H1 (cell line): ENCODE measurements around the gene TMEM161B. TPM values are rescaled to one million over a fixed set of nuclear protein-coding genes. Genes with fewer than 3 reads are reported as not detected.

Experiments used
- CTCF ChIA-PET: fragments of 300-600 bp; sonication (Branson Sonifier 250); formaldehyde crosslinking; loops from one replicate; lab custom pipeline; 2021; ENCODE audit not compliant: partially characterized antibody; lab: Charles Lee
- POLR2A ChIA-PET: fragments of 300-600 bp; sonication (Branson Sonifier 250); formaldehyde crosslinking; loops from one replicate; lab custom pipeline; 2021; ENCODE audit warnings: inconsistent platforms; ENCODE audit not compliant: partially characterized antibody; lab: Charles Lee
- DNase-seq, 2 experiments: peaks; one replicate each; pipeline versions ENCODE4 v3.0.0 to v3.0.0-alpha.2; 2010 to 2022; ENCODE audit warnings: low spot score in 2 of 2, low read depth in 1 of 2, mixed read lengths in 1 of 2
- FAIRE-seq: peaks from 2 replicates; lab custom pipeline; 2011; peaks lifted over from hg19 to GRCh38; lab: Jason Lieb, UNC
- H2AFZ ChIP-seq: 2 replicates; pipeline ENCODE4 v1.8.1; 2012; ENCODE audit warnings: low read length, inconsistent platforms
- H2AK5ac ChIP-seq: 2 replicates; pipeline ENCODE4 v1.6.1; 2013; ENCODE audit warnings: low read depth, low read length
- H2BK120ac ChIP-seq: replicated peaks from 2 replicates; pipeline ENCODE3; 2013; ENCODE audit warnings: low read depth, low read length, inconsistent platforms
- H2BK12ac ChIP-seq: 2 replicates; pipeline ENCODE4 v1.6.1; 2013; ENCODE audit warnings: low read depth, low read length
- H2BK15ac ChIP-seq: 2 replicates; pipeline ENCODE4 v1.6.1; 2013; ENCODE audit warnings: low read length
- H2BK20ac ChIP-seq: 2 replicates; pipeline ENCODE4 v1.6.1; 2013; ENCODE audit warnings: low read length
- H2BK5ac ChIP-seq: 2 replicates; pipeline ENCODE4 v1.6.1; 2013; ENCODE audit warnings: low read depth, low read length
- H3K14ac ChIP-seq: 2 replicates; pipeline ENCODE4 v1.6.1; 2013; ENCODE audit warnings: inconsistent platforms; ENCODE audit not compliant: insufficient read length
- H3K18ac ChIP-seq: 2 replicates; pipeline ENCODE4 v1.6.1; 2013; ENCODE audit warnings: low read length; ENCODE audit errors: extremely low read depth
- H3K23ac ChIP-seq: 2 replicates; pipeline ENCODE4 v1.6.1; 2013; ENCODE audit warnings: inconsistent platforms; ENCODE audit not compliant: insufficient read length
- H3K23me2 ChIP-seq: 2 replicates; pipeline ENCODE4 v1.6.1; 2013; ENCODE audit warnings: low read depth, low read length
- H3K27ac ChIP-seq: 2 replicates; pipeline ENCODE4 v1.6.1; 2011; ENCODE audit warnings: low read depth, low read length, inconsistent platforms
- H3K27me3 ChIP-seq, 4 experiments: replicated peaks in 1 of 4; 1 replicate in 1 of 4; 2 replicates in 3 of 4; pipeline versions ENCODE4 v1.6.1 to v1.8.1; 2011 to 2013; ENCODE audit warnings: low read length in 3 of 4, mild to moderate bottlenecking in 3 of 4, inconsistent platforms in 2 of 4, mixed read lengths in 2 of 4, moderate library complexity in 1 of 4; ENCODE audit not compliant: control insufficient read depth in 3 of 4, insufficient read depth in 3 of 4; ENCODE audit errors: extremely low read depth in 1 of 4
- H3K36me3 ChIP-seq, 4 experiments: 2 replicates each; pipeline versions ENCODE4 v1.6.1 to v1.8.1; 2011 to 2013; ENCODE audit warnings: mild to moderate bottlenecking in 4 of 4, low read length in 3 of 4, moderate library complexity in 2 of 4, control low read depth in 1 of 4, inconsistent platforms in 1 of 4; ENCODE audit not compliant: insufficient read depth in 4 of 4, control insufficient read depth in 2 of 4
- H3K4ac ChIP-seq: replicated peaks from 2 replicates; pipeline ENCODE3; 2013; ENCODE audit warnings: low read length, low read depth, mixed read lengths, inconsistent platforms; ENCODE audit not compliant: insufficient read length
- H3K4me1 ChIP-seq, 4 experiments: replicated peaks in 1 of 4; 1 replicate in 1 of 4; 2 replicates in 3 of 4; pipeline versions ENCODE4 v1.6.1 to v1.8.1; 2011 to 2013; ENCODE audit warnings: low read length in 3 of 4, inconsistent platforms in 2 of 4, mixed read lengths in 1 of 4; ENCODE audit not compliant: insufficient read depth in 4 of 4, control insufficient read depth in 3 of 4
- H3K4me2 ChIP-seq, 2 experiments: 2 replicates each; pipeline versions ENCODE4 v1.6.1 to v1.8.1; 2011 to 2013; ENCODE audit warnings: low read depth in 2 of 2, low read length in 2 of 2, control low read depth in 1 of 2, inconsistent platforms in 1 of 2, mild to moderate bottlenecking in 1 of 2; ENCODE audit not compliant: insufficient read depth in 1 of 2
- H3K4me3 ChIP-seq, 4 experiments: fragments of 200-600, 300-600 bp in 1 of 4; sonication (generic), shearing (Covaris generic), sonication (Bioruptor Twin) in 1 of 4; 2 replicates each; pipeline versions ENCODE4 v1.5.1 to v1.8.1; 2011 to 2016; ENCODE audit warnings: low read length in 4 of 4, low read depth in 3 of 4, control low read depth in 2 of 4, inconsistent platforms in 2 of 4, mild to moderate bottlenecking in 2 of 4, mixed read lengths in 1 of 4, moderate library complexity in 1 of 4; ENCODE audit not compliant: insufficient read depth in 2 of 4; ENCODE audit errors: extremely low read depth in 1 of 4
- H3K56ac ChIP-seq: replicated peaks from 2 replicates; pipeline ENCODE3; 2013; ENCODE audit warnings: low read depth, mild to moderate bottlenecking, mixed read lengths, low read length, inconsistent platforms; ENCODE audit not compliant: insufficient read length
- H3K79me1 ChIP-seq: 2 replicates; pipeline ENCODE4 v1.6.1; 2013; ENCODE audit warnings: low read depth, low read length, control low read depth
- H3K79me2 ChIP-seq, 2 experiments: 2 replicates each; pipeline versions ENCODE4 v1.6.1 to v1.8.1; 2012 to 2013; ENCODE audit warnings: low read length in 2 of 2, mild to moderate bottlenecking in 2 of 2, inconsistent platforms in 1 of 2; ENCODE audit not compliant: insufficient read depth in 2 of 2, control insufficient read depth in 1 of 2
- H3K9ac ChIP-seq, 4 experiments: replicated peaks in 1 of 4; 1 replicate in 1 of 4; 2 replicates in 3 of 4; pipeline versions ENCODE4 v1.6.1 to v1.8.1; 2011 to 2013; ENCODE audit warnings: low read depth in 3 of 4, low read length in 3 of 4, control low read depth in 2 of 4, mild to moderate bottlenecking in 2 of 4, moderate library complexity in 2 of 4, inconsistent platforms in 1 of 4; ENCODE audit errors: extremely low read depth in 1 of 4
- H3K9me3 ChIP-seq, 2 experiments: 2 replicates each; pipeline versions ENCODE4 v1.6.1 to v1.8.1; 2012 to 2013; ENCODE audit warnings: mild to moderate bottlenecking in 2 of 2, moderate library complexity in 2 of 2, control low read depth in 1 of 2, inconsistent platforms in 1 of 2, low read depth in 1 of 2, low read length in 1 of 2, mixed read lengths in 1 of 2; ENCODE audit not compliant: insufficient read depth in 2 of 2
- H4K20me1 ChIP-seq, 2 experiments: replicated peaks in 1 of 2; 2 replicates each; pipeline versions ENCODE3 to v1.8.1; 2011 to 2013; ENCODE audit warnings: inconsistent platforms in 2 of 2, low read length in 2 of 2, mild to moderate bottlenecking in 1 of 2; ENCODE audit not compliant: insufficient read depth in 2 of 2, control insufficient read depth in 1 of 2
- H4K5ac ChIP-seq: 2 replicates; pipeline ENCODE4 v1.6.1; 2013; ENCODE audit warnings: low read length, low read depth, mixed read lengths, inconsistent platforms; ENCODE audit not compliant: insufficient read length
- H4K8ac ChIP-seq: 2 replicates; pipeline ENCODE4 v1.8.0; 2013; ENCODE audit warnings: mild to moderate bottlenecking, moderate library complexity, low read length, inconsistent platforms; ENCODE audit not compliant: insufficient read depth; ENCODE audit errors: extremely low read depth
- H4K91ac ChIP-seq: replicated peaks from 2 replicates; pipeline ENCODE3; 2013; ENCODE audit warnings: low read length, mixed read lengths, inconsistent platforms; ENCODE audit not compliant: insufficient read length
- NANOG ChIP-seq: IDR thresholded peaks from 2 replicates; pipeline ENCODE4 v1.6.1; 2011; ENCODE audit warnings: low read length, low read depth, mild to moderate bottlenecking, inconsistent platforms; ENCODE audit not compliant: insufficient read depth, poor library complexity, severe bottlenecking
- PHF8 ChIP-seq: fragments of 200-600 bp; sonication (generic); conservative IDR thresholded peaks from 2 replicates; pipeline ENCODE4 v1.7.1; 2012; ENCODE audit warnings: low read depth, mild to moderate bottlenecking, inconsistent platforms, low read length, moderate library complexity
- RNF2 ChIP-seq: fragments of 200-900, 300-1000 bp; sonication (generic); IDR thresholded peaks from 2 replicates; pipeline ENCODE4 v1.7.1; 2016; ENCODE audit warnings: borderline replicate concordance, low read depth, mild to moderate bottlenecking, antibody characterized with exemption, low read length; ENCODE audit not compliant: poor library complexity, severe bottlenecking; ENCODE audit errors: missing control alignments
- TAF1 ChIP-seq: IDR thresholded peaks from 2 replicates; pipeline ENCODE4 v1.6.1; 2011; ENCODE audit warnings: mild to moderate bottlenecking, low read depth, low read length
- TBP ChIP-seq: IDR thresholded peaks from 2 replicates; pipeline ENCODE4 v1.6.1; 2011; ENCODE audit warnings: low read depth, low read length, improper control_type of control experiment
- TCF12 ChIP-seq: IDR thresholded peaks from 2 replicates; pipeline ENCODE4 v1.6.1; 2011; ENCODE audit warnings: low read depth, mild to moderate bottlenecking, low read length
- WGBS, 2 experiments: shearing (Covaris generic) in 1 of 2; methylation state at CpG; one replicate each; pipeline versions ENCODE4 v1.1.6 to v1.1.7; 2013 to 2015; ENCODE audit warnings: low lambda C conversion rate in 2 of 2, mixed read lengths in 2 of 2, inconsistent platforms in 1 of 2, low coverage in 1 of 2, missing lambda C conversion rate in 1 of 2; ENCODE audit not compliant: insufficient replicate concordance in 2 of 2, insufficient coverage in 1 of 2, insufficient read length in 1 of 2; ENCODE audit errors: extremely low coverage in 1 of 2, missing lambda C conversion rate in 1 of 2; 5-methylcytosine and 5-hydroxymethylcytosine counted together
- polyA plus RNA-seq, 7 experiments: library from polyadenylated mRNA; depleted of rRNA in 3 of 7; stranded (reverse) in 5 of 7; unstranded in 2 of 7; fragments of >200 nt in 5 of 7; fragments of 200-250 nt in 2 of 7; gene quantifications; 1 replicate in 5 of 7; 2 replicates in 1 of 7; 4 replicates in 1 of 7; pipeline versions ENCODE4 v1.2.1 to v1.2.3, GENCODE V29; 2011 to 2013; ENCODE audit warnings: missing spikeins in 2 of 7, mixed read lengths in 2 of 7
- total RNA-seq: library from RNA; stranded (reverse); fragmentation: NEBNext Ultra II Directional; extraction: Animal tissue kit (Norgen Biotek cat#: 25700); gene quantifications from 2 replicates; pipeline ENCODE4 v1.2.1, GENCODE V29; 2021

TMEM161B gene
- total and polyA plus RNA-seq, 2 of the 8 experiments (the other 6 are each of a cell fraction or from before 2014, with no cell fraction given) = 7.4 to 13.8 TPM

- Histone ChIP-seq H3K79me2 (no peaks in the 10 kb centered on the region), H3K79me1 (no peaks in the 10 kb centered on the region), H4K8ac (no peak overlapping the region), H2BK120ac (no peak overlapping the region), H2AFZ (no peak overlapping the region), H2BK12ac (no peak overlapping the region), H3K36me3 (no peaks in the 10 kb centered on the region), H3K9me3 (no peaks in the 10 kb centered on the region), H3K9ac (no peak overlapping the region), H3K27ac (no peak overlapping the region), H3K27me3 (peaks cover 31 to 60% (median 51%) of the 10 kb centered on the region in 4 experiments), H2AK5ac (no peak overlapping the region), H2BK15ac (no peak overlapping the region), H2BK20ac (no peak overlapping the region), H3K23ac (no peak overlapping the region)
- WGBS, 2 experiments = 9% methylated on average over 16 of the region's 16 CpGs; no CpG with 5 or more reads in 1 of the 2 experiments
- FAIRE-seq = no peak
- POLR2A ChIA-PET = interaction anchor here (0.7 kb wide), 1 partner anchor 538 kb away, joined by 3 read pairs; no protein-coding TSS in a partner anchor
- TF ChIP-seq TBP (no peak), TCF12 (no peak), PHF8 (no peak), NANOG (no peak), RNF2 (peak; percentile 60), TAF1 (no peak)
- TF ChIP-seq, all 59 proteins: peak for 1
- CTCF ChIA-PET = interaction anchor here (0.8 to 2.6 kb wide), 14 partner anchors 27 to 577 kb away, joined by 3 to 13 read pairs (median 3); no protein-coding TSS in a partner anchor
- H3K14ac ChIP-seq = no peak overlapping the region
- H4K20me1 ChIP-seq = peaks cover 2 to 4% of the 10 kb centered on the region in 2 experiments
- DNase-seq = peak in 1 of 2 experiments; percentile 47
- H3K4ac ChIP-seq = no peak overlapping the region
- H3K18ac ChIP-seq = no peak overlapping the region
- peaks cover 5 to 25% (median 17%) of the 10 kb centered on the region in 4 experiments for H3K4me1 ChIP-seq
- no peak overlapping the region for H4K91ac ChIP-seq
- H3K4me2 ChIP-seq = peak overlapping the region; percentile 69 to 72
- no peak overlapping the region for H3K56ac ChIP-seq
- peak overlapping the region; percentile 5 to 55 (median 14); a peak in 5 of 8 replicates for H3K4me3 ChIP-seq
- H2BK5ac ChIP-seq = no peak overlapping the region
- H4K5ac ChIP-seq = no peak overlapping the region
- H3K23me2 ChIP-seq = peaks cover 12% of the 10 kb centered on the region
These were observed 123.4 kb downstream of the TMEM161B start for GRCh38 chr5:88145221-88145610.
